ENCODE measurements around the gene SIX1.

Gene SIX1

DNA sequence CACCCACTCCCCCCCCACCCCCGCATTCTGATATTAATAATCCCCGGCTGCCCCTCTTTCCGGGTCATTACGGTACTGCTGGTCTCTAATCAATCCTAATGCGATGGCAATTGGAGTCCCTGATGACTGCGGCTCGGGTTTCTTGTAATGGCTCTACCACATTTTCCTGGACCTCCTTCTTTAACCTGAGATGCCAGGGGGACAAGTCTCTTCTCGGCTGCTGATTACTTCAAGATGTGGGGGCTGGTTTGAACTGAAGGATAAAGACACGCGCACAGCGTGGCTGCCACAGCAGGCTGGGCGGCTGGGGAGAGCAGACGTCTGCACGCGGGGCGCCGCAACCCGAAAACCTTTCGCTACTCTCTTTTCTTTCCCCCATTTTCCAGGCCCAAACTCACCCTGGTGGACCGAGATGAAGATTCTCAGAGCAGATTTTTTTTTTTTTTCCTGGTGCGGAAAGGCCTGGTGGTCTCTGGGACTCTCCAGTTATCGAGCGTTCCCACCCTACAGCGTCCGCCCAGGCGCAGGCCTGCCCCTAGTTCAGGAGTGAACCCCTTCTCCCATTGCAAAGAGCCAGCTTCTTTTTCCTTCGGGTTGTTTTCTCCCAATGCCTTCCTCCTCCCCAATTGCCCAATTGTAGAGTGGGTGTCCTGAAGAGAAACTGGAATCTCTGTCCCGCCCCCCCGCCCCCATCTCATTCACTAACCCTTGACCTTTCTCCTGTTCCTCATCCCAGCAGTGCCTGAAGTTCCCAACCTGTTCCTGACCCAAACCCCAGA is 6.0 kb upstream of the SIX1 start:
- no peak for DNase-seq

GRCh38 chr14:60654334-60654821 is 5.1 kb upstream of the SIX1 start:
- no peak for DNase-seq

GRCh38 chr14:60653701-60654161 is 4.5 kb upstream of the SIX1 start:
- DNase-seq: no peak

DNA sequence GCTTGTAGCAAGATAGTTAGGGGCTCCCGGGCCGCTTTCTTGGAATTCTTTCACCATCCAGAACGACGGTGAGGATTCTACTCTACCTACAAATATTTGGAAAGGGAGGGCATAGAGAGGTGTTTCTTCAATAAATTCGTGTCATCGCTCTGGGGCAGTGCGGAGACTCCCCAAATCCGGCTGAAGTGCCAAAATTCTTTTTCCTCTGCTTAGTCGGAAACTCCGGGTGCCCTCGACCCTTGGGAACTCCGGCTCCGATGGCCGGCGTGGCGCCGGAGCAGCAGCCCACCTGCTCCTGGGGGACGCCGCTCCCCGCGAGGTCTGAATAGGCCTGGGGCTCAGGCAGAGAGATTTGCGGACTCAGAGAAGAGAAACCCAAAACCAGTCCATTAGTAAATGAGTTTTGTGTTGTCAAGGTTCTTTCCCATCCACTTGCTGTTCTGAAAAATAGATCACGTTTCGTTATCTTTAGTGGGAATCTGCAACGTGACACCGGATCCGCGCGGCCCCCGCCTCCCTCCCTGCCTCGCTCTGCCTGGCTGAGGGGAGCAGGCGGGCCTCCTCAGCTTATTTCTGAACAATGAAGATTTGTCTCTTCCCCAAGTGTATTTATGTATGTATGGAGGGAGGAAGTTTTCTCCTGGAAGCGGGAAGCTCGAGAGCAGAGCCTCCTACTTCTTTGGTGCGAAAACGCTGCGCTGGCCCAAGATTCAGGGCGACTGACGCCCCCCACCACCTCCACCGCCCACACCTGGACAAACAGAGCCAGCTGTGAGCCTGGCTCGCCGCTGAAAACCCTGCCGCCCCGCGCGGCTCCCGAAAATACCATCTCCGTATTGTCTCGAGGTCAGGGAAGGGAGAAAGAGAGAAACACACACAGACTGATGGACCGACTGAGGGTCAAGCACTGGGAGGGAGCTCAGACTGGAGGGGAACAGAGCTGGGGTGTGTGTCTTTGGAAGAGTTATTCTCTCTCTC is 3.7 kb upstream of the SIX1 start:
- DNase-seq: no peak

- no peak for DNase-seq
Measured at GRCh38 chr14:60651796-60652673, 2.8 kb upstream of the SIX1 start.

DNA sequence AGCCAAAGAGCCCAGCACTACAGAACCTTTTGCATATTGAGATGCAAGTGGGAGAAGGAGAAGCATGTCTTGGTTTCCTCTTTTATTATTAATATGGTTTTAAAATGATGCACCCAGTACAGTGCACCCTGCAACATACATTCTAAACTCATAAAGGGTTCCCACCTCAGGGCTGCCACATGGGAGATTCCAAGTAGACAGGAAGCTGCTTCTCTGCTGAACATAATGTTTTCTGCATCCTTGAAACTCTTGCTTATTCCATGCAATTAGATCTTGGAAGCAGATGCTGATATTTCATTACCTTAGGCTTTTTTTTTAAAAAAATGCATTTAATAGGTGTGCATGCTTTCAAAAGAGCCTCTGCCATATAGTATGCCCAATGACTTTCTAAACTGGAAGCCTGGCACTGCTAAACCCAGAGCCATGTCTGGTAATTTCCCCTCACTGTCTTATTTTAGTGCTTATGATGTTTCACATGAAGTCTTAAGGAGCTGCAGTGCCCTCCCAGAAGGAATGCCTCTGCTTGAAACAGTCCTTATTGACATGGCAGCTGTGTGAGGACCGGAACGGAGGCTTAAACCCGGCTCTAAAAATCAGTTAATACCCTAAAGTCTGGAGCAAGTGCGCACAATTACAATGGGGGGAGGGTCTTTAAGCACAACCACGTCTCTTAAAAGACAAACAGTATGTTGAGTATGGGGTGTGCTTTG is 2.0 kb upstream of the SIX1 start:
- no peak for DNase-seq

DNA sequence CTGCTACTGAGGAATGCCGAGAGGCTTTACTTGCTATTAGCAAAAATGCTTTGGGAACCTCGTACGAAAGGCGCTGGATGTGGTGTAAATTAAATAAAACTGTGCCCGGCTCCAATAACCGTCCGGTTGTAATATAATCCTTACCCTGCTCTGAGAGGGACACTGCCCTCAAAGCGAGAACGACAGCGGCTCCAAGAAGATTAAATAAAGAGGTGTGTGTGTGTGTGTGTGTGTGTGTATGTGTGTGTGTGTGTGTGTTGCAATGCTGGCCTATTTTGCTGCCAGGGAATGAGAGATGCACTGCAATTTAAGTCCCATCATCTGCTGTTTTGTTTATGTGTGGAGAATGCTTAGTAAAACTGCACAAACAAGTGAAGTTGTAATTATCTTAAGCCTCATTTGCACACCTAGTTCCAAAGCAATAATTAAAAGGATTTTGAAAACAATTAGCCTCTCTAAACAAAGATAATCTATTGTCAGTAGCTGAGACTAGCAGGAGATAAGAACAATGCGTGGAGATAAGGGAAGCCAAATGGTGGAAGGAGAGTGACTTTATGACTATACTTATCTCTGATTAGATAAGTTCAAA is 1.2 kb upstream of the SIX1 start:
- no peak for DNase-seq

GRCh38 chr14:60649875-60650372 is 647 bp upstream of the SIX1 start:
- no peak for DNase-seq

GRCh38 chr14:60648249-60648933 is 886 bp downstream of the SIX1 start:
- DNase-seq: no peak

DNA sequence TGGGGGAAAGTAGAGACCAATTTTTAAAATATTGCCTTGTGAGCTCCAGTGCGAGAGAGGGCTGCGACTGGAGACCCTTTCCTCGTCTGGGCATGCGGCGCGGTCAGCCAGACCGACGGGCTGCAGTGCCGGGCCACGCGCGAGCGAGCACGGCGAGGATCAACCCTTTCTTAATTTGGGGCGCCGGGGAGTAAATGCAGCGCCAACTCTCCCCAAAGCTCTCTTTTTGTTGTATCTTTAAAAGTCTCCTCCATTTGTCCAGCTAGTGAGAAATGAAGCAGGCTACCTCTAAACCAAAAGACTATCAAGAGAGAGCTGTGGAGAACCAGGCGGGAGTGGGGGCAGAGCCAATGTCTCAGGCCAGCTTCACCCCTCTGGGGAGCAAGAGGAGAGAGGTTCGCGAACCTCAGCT is 1.4 kb downstream of the SIX1 start:
- no peak for DNase-seq

- no peak for DNase-seq
Measured at GRCh38 chr14:60647081-60647836, 2.0 kb downstream of the SIX1 start.

- DNase-seq: no peak
Measured at GRCh38 chr14:60646226-60646818, 3.0 kb downstream of the SIX1 start.

GRCh38 chr14:60645126-60645741 is 4.0 kb downstream of the SIX1 start:
- no peak for DNase-seq

DNA sequence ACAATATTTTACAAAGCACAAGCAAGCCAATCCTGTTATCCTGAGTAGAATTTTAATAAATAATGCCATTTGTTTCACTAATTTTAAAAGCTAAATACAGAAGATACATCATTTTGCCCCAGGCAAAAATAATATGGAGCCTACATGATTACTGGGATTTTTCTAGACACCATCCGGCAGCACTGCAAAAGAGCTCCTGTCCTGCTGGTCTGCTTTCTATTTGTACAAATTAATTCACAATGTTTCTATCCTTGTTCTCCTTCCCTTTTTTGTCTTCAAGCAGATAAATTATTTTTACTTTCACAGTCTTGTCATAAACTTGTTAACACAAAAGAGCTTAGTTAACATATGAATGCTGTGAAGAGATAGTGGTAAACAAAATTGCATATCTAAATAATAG is 4.6 kb downstream of the SIX1 start:
- DNase-seq: no peak

GRCh38 chr14:60643463-60644314 is 5.6 kb downstream of the SIX1 start:
- no peak for DNase-seq

DNA sequence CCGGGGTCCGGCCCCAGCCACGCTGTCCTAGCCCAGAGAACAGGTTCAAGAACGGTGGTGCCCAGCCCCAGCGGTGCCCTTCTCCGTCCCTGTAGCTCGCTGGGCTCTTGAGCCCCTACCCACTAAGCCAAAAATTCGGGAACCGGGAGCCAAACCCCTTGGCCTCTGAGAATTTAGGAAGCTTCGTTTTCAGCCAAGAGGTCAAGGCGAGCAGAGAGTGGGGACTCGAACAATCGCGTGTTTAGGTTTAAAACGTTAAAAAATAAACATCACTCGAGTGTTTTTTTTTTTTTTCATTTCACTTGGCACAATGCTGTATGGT is 6.2 kb downstream of the SIX1 start:
- no peak for DNase-seq

DNA sequence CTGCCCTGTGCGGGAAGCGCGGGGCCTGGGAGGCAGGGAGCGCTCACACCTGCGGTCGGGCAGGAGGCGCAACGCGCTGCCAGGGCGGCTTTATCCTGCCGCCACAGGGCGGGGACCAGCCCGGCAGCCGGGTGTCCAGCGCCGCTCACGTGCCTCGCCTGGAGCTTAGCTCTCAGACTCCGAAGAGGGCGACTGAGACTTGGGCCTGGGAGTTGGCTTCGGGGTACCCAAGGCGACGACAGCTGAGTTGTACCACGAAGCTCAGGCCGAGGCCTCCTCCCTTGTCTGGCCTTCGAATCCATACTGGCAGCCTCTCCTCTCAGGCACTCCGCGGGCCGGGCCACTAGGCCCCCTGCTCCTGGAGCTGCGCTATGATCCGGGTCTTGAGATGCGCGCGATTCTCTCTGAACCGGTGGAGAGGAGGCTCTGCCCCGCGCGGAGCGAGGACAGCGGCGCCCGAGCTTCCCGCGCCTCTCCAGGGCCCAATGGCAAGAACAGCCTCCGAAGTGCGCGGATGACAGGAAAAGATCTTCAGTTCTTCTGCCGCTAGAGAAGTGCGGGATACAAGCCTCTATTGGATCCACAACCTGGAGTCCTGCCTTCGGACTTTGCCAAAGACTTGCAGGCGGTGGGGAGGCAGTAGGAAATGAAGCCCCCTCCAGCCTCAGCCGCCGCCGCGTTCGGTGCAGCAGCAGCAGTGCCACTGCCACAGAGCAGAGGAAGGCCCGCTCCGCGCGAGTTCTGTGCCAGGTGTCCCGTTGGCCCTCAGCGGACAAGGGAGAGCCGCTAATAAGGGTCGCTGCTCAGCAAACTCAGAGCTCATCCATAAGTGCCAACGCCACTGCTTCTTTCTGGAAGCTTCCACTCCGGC is 6.8 kb downstream of the SIX1 start:
- no peak for DNase-seq

Measured in bone marrow (tissue), 2 donors.